ENCODE data around the gene CRYBG1. TPM values are rescaled to one million over a fixed set of nuclear protein-coding genes. Genes with fewer than 3 reads are reported as not detected.

The CRYBG1 gene
- total and polyA plus RNA-seq, 2 donors (not counting 3 experiments of a cell fraction or from before 2014, with no cell fraction given): 4.1 to 30.1 TPM

- peaks cover 22 to 44% of the 10 kb centered on the region in 2 experiments for H3K27me3 ChIP-seq (ENCODE audit: control insufficient read depth in 2 of 2, insufficient read depth in 2 of 2, low read length in 2 of 2)
- H3K9me1 ChIP-seq (replicated peaks; ENCODE audit: control insufficient read depth, extremely low read depth, insufficient read depth, low read length): no peaks in the 10 kb centered on the region
- CTCF ChIA-PET: interaction anchor here (0.7 to 15.9 kb wide), 6 partner anchors 100 to 1008 kb away, joined by 3 to 397 read pairs (median 6); no protein-coding TSS in a partner anchor
- no peak overlapping the region for H3K4me3 ChIP-seq (replicated peaks in 1 of 3; ENCODE audit: insufficient read depth in 1 of 3, low read depth in 1 of 3, low read length in 3 of 3)
- no peak overlapping the region for H3K4me2 ChIP-seq (ENCODE audit: insufficient read depth, low read length)
- POLR2A ChIA-PET: no interaction called here
- TF ChIP-seq EZH2 (IDR thresholded peaks at IDR 0.05; ENCODE audit: borderline replicate concordance, low read depth, low read length, severe bottlenecking) (no peak), JUN (IDR thresholded peaks at IDR 0.05; ENCODE audit: borderline replicate concordance, insufficient read depth, insufficient read length, low read depth) (no peak), POLR2AphosphoS5 (IDR thresholded peaks at IDR 0.05; ENCODE audit: insufficient read depth, low read depth, low read length) (no peak), FOS (IDR thresholded peaks at IDR 0.05; ENCODE audit: borderline replicate concordance, insufficient read depth, low read length) (no peak), CTCF (IDR thresholded peaks at IDR 0.05; ENCODE audit: extremely low read depth in 1 of 2, insufficient read depth in 1 of 2, low read depth in 1 of 2, low read length in 2 of 2) (no peak), MYC (IDR thresholded peaks at IDR 0.05; ENCODE audit: low read depth, low read length) (no peak), MAX (IDR thresholded peaks at IDR 0.05; ENCODE audit: insufficient read depth, insufficient read length) (no peak), GATA2 (IDR thresholded peaks at IDR 0.05; ENCODE audit: insufficient read depth, insufficient read length, low read depth, low read length) (no peak), POLR2A (IDR thresholded peaks at IDR 0.05; ENCODE audit: low read depth, low read length) (no peak)
- H3K4me1 ChIP-seq (ENCODE audit: control insufficient read depth, extremely low read depth, insufficient read depth, low read length): no peaks in the 10 kb centered on the region
- no peak overlapping the region for H3K27ac ChIP-seq (ENCODE audit: insufficient read depth, low read depth, low read length)
- intact Hi-C loops (cut with micrococcal nuclease) (no loop called here), dilution Hi-C loops (cut with MboI; ENCODE audit: extremely low pct_ligation_motif_present, low sequenced_read_pairs) (loop anchor here (25.0 kb wide), 1 partner anchor 123 kb away; no protein-coding TSS in a partner anchor)
- no peaks in the 10 kb centered on the region for H3K36me3 ChIP-seq (ENCODE audit: control insufficient read depth in 2 of 2, extremely low read depth in 1 of 2, insufficient read depth in 2 of 2, low read length in 2 of 2)
- DNase-seq (ENCODE audit: low read depth, low spot score) (no peak), FAIRE-seq (no peak)
- no peak overlapping the region for H3K9ac ChIP-seq (replicated peaks; ENCODE audit: extremely low read depth, insufficient read depth, low read length)
- H2AFZ ChIP-seq (ENCODE audit: low read depth, low read length): no peak overlapping the region
- no peaks in the 10 kb centered on the region for H3K79me2 ChIP-seq (ENCODE audit: control insufficient read depth, insufficient read depth, low read length)
- BruUV-seq (replicated peaks): no TSS peak
- no peaks in the 10 kb centered on the region for H4K20me1 ChIP-seq (replicated peaks; ENCODE audit: control insufficient read depth, extremely low read depth, insufficient read depth, low read length)
- H3K9me3 ChIP-seq (replicated peaks; ENCODE audit: control insufficient read depth, insufficient read depth, low read length): no peaks in the 10 kb centered on the region
These were observed 78.9 kb downstream of the CRYBG1 start for GRCh38 chr6:106439459-106439858.
